ENCODE results near the gene ABLIM2. TPM values are rescaled to one million over a fixed set of nuclear protein-coding genes. Genes with fewer than 3 reads are reported as not detected.

ABLIM2 gene
- total and polyA plus RNA-seq, 2 of the 8 experiments (the other 6 are each of a cell fraction or from before 2014, with no cell fraction given) = 2.8 to 3.0 TPM

- Histone ChIP-seq H3K27me3 (replicated peaks in 1 of 4; ENCODE audit: control insufficient read depth in 3 of 4, extremely low read depth in 1 of 4, insufficient read depth in 3 of 4, low read length in 3 of 4) (no peaks in the 10 kb centered on the region), H4K91ac (replicated peaks; ENCODE audit: insufficient read length, low read length) (no peak overlapping the region), H3K4me2 (ENCODE audit: insufficient read depth in 1 of 2, low read depth in 2 of 2, low read length in 2 of 2) (no peak overlapping the region), H2BK15ac (ENCODE audit: low read length) (no peak overlapping the region), H3K27ac (ENCODE audit: low read depth, low read length) (no peak overlapping the region), H4K20me1 (replicated peaks in 1 of 2; ENCODE audit: control insufficient read depth in 1 of 2, insufficient read depth in 2 of 2, low read length in 2 of 2) (no peaks in the 10 kb centered on the region), H4K5ac (ENCODE audit: insufficient read length, low read depth, low read length) (no peak overlapping the region), H3K23me2 (ENCODE audit: low read depth, low read length) (peaks cover 1% of the 10 kb centered on the region; the same call in 1 of the 2 replicates), H3K9me3 (ENCODE audit: insufficient read depth in 2 of 2, low read depth in 1 of 2, low read length in 1 of 2) (no peaks in the 10 kb centered on the region), H2BK5ac (ENCODE audit: low read depth, low read length) (no peak overlapping the region), H2BK120ac (replicated peaks; ENCODE audit: low read depth, low read length) (no peak overlapping the region), H3K4me3 (ENCODE audit: extremely low read depth in 1 of 4, insufficient read depth in 2 of 4, low read depth in 3 of 4, low read length in 4 of 4) (no peak overlapping the region), H3K18ac (ENCODE audit: extremely low read depth, low read length) (no peak overlapping the region), H3K14ac (ENCODE audit: insufficient read length) (no peak overlapping the region), H3K36me3 (ENCODE audit: control insufficient read depth in 2 of 4, insufficient read depth in 4 of 4, low read length in 3 of 4) (no peaks in the 10 kb centered on the region), H3K4me1 (replicated peaks in 1 of 4; ENCODE audit: control insufficient read depth in 3 of 4, insufficient read depth in 4 of 4, low read length in 3 of 4) (peaks cover 4 to 15% (median 10%) of the 10 kb centered on the region in 4 experiments; a peak in 6 of 7 replicates), H3K23ac (ENCODE audit: insufficient read length) (no peak overlapping the region), H2BK20ac (ENCODE audit: low read length) (no peak overlapping the region), H3K79me2 (ENCODE audit: control insufficient read depth in 1 of 2, insufficient read depth in 2 of 2, low read length in 2 of 2) (no peaks in the 10 kb centered on the region), H2BK12ac (ENCODE audit: low read depth, low read length) (no peak overlapping the region), H3K9ac (replicated peaks in 1 of 4; ENCODE audit: extremely low read depth in 1 of 4, low read depth in 3 of 4, low read length in 3 of 4) (no peak overlapping the region), H3K4ac (replicated peaks; ENCODE audit: insufficient read length, low read depth, low read length) (no peak overlapping the region), H3K56ac (replicated peaks; ENCODE audit: insufficient read length, low read depth, low read length) (no peak overlapping the region), H2AK5ac (ENCODE audit: low read depth, low read length) (no peak overlapping the region), H2AFZ (ENCODE audit: low read length) (no peak overlapping the region), H3K79me1 (ENCODE audit: low read depth, low read length) (no peaks in the 10 kb centered on the region), H4K8ac (ENCODE audit: extremely low read depth, insufficient read depth, low read length) (no peak overlapping the region)
- DNase-seq (ENCODE audit: low read depth in 1 of 2, low spot score in 2 of 2) (no peak), FAIRE-seq (no peak)
- 94% methylated on average over 5 of the region's 5 CpGs; no CpG with 5 or more reads in 1 of the 2 experiments for WGBS, 2 experiments (ENCODE audit: extremely low coverage in 1 of 2, insufficient coverage in 1 of 2, insufficient read length in 1 of 2, insufficient replicate concordance in 2 of 2, low coverage in 1 of 2, low lambda C conversion rate in 2 of 2, missing lambda C conversion rate in 1 of 2)
- TF ChIP-seq CTCF (IDR thresholded peaks at IDR 0.05; ENCODE audit: control extremely low read depth in 1 of 3, insufficient read depth in 1 of 3, low read depth in 1 of 3, low read length in 3 of 3) (no peak), SUZ12 (IDR thresholded peaks at IDR 0.05; ENCODE audit: low read length) (no peak), ATF2 (IDR thresholded peaks at IDR 0.05; ENCODE audit: low read length) (no peak), KDM5A (IDR thresholded peaks at IDR 0.05; ENCODE audit: low read length) (no peak)
- POLR2A ChIA-PET (ENCODE audit: partially characterized antibody) = no interaction called here
- CTCF ChIA-PET (ENCODE audit: partially characterized antibody) = interaction anchor here (1.1 to 1.9 kb wide), 8 partner anchors 13 to 243 kb away, joined by 3 to 5 read pairs (median 4); no protein-coding TSS in a partner anchor
Measured at GRCh38 chr4:7944599-7945220, 213.9 kb downstream of the ABLIM2 start.

Measured in H1 (cell line).